Peyer's patch (tissue), 4 donors: ENCODE measurements around the gene ARHGAP15. TPM values are rescaled to one million over a fixed set of nuclear protein-coding genes. Genes with fewer than 3 reads are reported as not detected.

ENCODE experiments used
- DNase-seq, 3 donors: peaks; one replicate each; pipeline ENCODE4 v3.0.0-alpha.2; 2017 to 2019
- H3K27ac ChIP-seq, 4 donors: fragments of 200-600 bp; sonication (generic); one replicate each; pipeline ENCODE4 v1.5.1; 2016 to 2019
- H3K27me3 ChIP-seq, 2 donors: fragments of 200-600 bp; sonication (generic); one replicate each; pipeline ENCODE4 v1.5.1; 2019
- H3K36me3 ChIP-seq, 3 donors: fragments of 200-600 bp; sonication (generic); one replicate each; pipeline ENCODE4 v1.5.1; 2016 to 2019
- H3K4me1 ChIP-seq, 4 donors: fragments of 200-600 bp; sonication (generic); one replicate each; pipeline ENCODE4 v1.5.1; 2016 to 2019
- H3K4me3 ChIP-seq, 4 donors: fragments of 200-600 bp; sonication (generic); 1 replicate in 3 of 4; 2 replicates in 1 of 4; pipeline ENCODE4 v1.5.1; 2016 to 2019; ENCODE audit warnings: mild to moderate bottlenecking in 1 of 4
- H3K9me3 ChIP-seq, 4 donors: fragments of 200-600 bp; sonication (generic); one replicate each; pipeline ENCODE4 v1.5.1; 2016 to 2019; ENCODE audit warnings: mild to moderate bottlenecking in 1 of 4
- POLR2A ChIP-seq, 2 donors: fragments of 450-650 bp; IDR thresholded peaks; one replicate each; pipeline ENCODE4 v1.5.1; 2017; ENCODE audit warnings: antibody characterized with exemption in 2 of 2, mild to moderate bottlenecking in 2 of 2, moderate library complexity in 2 of 2
- total RNA-seq, 4 donors: library from RNA; depleted of rRNA; stranded (reverse); fragments of >200 nt; gene quantifications; one replicate each; pipeline ENCODE4 v1.1.0, GENCODE V29; 2016
- TF ChIP-seq, protein P1 (sequence below), 6 experiments: fragments of 450-650 bp in 4 of 6; fragments of 200-600 bp in 2 of 6; sonication (generic) in 1 of 6; IDR thresholded peaks; one replicate each; pipeline ENCODE4 v1.5.1; 2017 to 2019; ENCODE audit warnings: antibody characterized with exemption in 6 of 6, mild to moderate bottlenecking in 3 of 6, moderate library complexity in 1 of 6

The ARHGAP15 gene
- total RNA-seq, 4 donors from 2014 or later, result 6.7 to 203 (median 12.5) TPM

GRCh38 chr2:143460382-143460781, 331.2 kb downstream of the ARHGAP15 start:
- no peak for DNase-seq

GRCh38 chr2:143463719-143464118, 334.5 kb downstream of the ARHGAP15 start:
- Histone ChIP-seq H3K9me3 (no peaks in the 10 kb centered on the region), H3K4me1 (no peaks in the 10 kb centered on the region), H3K27me3 (no peaks in the 10 kb centered on the region), H3K36me3 (no peaks in the 10 kb centered on the region), H3K4me3 (no peak overlapping the region), H3K27ac (no peak overlapping the region)
- no peak for DNase-seq
- TF ChIP-seq, protein P1, sequence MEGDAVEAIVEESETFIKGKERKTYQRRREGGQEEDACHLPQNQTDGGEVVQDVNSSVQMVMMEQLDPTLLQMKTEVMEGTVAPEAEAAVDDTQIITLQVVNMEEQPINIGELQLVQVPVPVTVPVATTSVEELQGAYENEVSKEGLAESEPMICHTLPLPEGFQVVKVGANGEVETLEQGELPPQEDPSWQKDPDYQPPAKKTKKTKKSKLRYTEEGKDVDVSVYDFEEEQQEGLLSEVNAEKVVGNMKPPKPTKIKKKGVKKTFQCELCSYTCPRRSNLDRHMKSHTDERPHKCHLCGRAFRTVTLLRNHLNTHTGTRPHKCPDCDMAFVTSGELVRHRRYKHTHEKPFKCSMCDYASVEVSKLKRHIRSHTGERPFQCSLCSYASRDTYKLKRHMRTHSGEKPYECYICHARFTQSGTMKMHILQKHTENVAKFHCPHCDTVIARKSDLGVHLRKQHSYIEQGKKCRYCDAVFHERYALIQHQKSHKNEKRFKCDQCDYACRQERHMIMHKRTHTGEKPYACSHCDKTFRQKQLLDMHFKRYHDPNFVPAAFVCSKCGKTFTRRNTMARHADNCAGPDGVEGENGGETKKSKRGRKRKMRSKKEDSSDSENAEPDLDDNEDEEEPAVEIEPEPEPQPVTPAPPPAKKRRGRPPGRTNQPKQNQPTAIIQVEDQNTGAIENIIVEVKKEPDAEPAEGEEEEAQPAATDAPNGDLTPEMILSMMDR (IDR thresholded peaks at IDR 0.05), result no peak
- TF ChIP-seq POLR2A (IDR thresholded peaks at IDR 0.05), result no peak

More at GRCh38 chr2:143460382-143460781, 331.2 kb downstream of the ARHGAP15 start:
- H3K27me3 ChIP-seq, result no peaks in the 10 kb centered on the region
- no peaks in the 10 kb centered on the region for H3K36me3 ChIP-seq
- no peaks in the 10 kb centered on the region for H3K4me1 ChIP-seq
- no peak overlapping the region for H3K27ac ChIP-seq
- TF ChIP-seq, protein P1 (IDR thresholded peaks at IDR 0.05), result no peak
- TF ChIP-seq POLR2A (IDR thresholded peaks at IDR 0.05), result no peak
- no peak overlapping the region for H3K4me3 ChIP-seq
- H3K9me3 ChIP-seq, result no peaks in the 10 kb centered on the region

GRCh38 chr2:143466391-143466790, 337.2 kb downstream of the ARHGAP15 start:
- no peaks in the 10 kb centered on the region for H3K9me3 ChIP-seq
- no peak for TF ChIP-seq POLR2A (IDR thresholded peaks at IDR 0.05)
- TF ChIP-seq, protein P1 (IDR thresholded peaks at IDR 0.05), result no peak
- H3K27me3 ChIP-seq, result no peaks in the 10 kb centered on the region
- H3K4me1 ChIP-seq, result no peaks in the 10 kb centered on the region
- no peaks in the 10 kb centered on the region for H3K36me3 ChIP-seq
- no peak overlapping the region for H3K27ac ChIP-seq
- no peak for DNase-seq
- no peak overlapping the region for H3K4me3 ChIP-seq

DNA sequence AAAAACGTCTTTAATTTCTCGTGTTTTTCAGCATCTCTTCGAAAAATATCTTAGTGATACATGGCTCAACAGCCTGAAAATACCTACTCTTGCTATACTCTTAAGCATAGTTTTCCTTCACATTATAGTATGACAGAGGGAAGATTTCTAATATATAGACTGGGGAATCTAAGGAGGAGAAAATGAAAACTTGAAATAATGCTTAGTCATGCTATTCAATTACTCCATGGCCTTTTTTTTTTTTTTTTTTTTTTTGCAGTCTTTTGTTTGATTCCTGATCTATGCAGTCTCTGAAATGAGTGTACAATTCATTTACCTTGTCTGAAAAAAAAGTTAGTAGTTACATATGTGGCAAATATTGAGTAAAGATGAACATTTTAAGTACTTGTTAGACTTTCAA, 337.8 kb downstream of the ARHGAP15 start:
- Histone ChIP-seq H3K4me3 (no peak overlapping the region), H3K4me1 (no peaks in the 10 kb centered on the region), H3K27ac (no peak overlapping the region), H3K36me3 (no peaks in the 10 kb centered on the region), H3K27me3 (no peaks in the 10 kb centered on the region), H3K9me3 (no peaks in the 10 kb centered on the region)
- no peak for DNase-seq
- TF ChIP-seq, protein P1 (IDR thresholded peaks at IDR 0.05), result no peak
- no peak for TF ChIP-seq POLR2A (IDR thresholded peaks at IDR 0.05)

DNA sequence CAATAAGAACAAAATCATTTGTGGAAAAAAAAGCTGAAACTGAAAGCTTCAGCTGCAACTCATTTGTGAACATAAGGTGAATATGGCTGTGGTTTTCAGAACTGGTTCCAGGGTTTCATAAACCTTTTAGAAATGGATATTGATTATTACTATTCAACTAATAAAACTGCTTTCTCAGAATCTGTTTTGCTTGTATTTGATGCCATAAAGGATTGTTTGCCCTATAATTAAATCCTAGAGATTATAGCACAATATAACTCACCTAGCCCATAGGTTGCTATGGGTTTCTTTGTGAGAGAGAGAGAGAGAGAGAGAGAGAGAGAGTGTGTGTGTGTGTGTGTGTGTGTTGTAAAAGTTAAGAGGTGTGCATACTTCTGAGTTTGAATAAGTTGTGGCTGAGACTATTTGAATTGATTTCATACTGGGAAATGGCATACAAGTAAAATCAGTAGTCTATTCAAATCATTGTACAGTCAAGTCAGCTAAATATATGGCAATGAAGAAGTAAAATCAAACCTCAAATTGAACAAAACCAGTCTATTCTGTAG, 339.2 kb downstream of the ARHGAP15 start:
- Histone ChIP-seq H3K36me3 (no peaks in the 10 kb centered on the region), H3K9me3 (no peaks in the 10 kb centered on the region), H3K27ac (no peak overlapping the region), H3K4me1 (no peaks in the 10 kb centered on the region), H3K4me3 (no peak overlapping the region), H3K27me3 (no peaks in the 10 kb centered on the region)
- TF ChIP-seq, protein P1 (IDR thresholded peaks at IDR 0.05), result no peak
- TF ChIP-seq POLR2A (IDR thresholded peaks at IDR 0.05), result no peak
- DNase-seq, result no peak

DNA sequence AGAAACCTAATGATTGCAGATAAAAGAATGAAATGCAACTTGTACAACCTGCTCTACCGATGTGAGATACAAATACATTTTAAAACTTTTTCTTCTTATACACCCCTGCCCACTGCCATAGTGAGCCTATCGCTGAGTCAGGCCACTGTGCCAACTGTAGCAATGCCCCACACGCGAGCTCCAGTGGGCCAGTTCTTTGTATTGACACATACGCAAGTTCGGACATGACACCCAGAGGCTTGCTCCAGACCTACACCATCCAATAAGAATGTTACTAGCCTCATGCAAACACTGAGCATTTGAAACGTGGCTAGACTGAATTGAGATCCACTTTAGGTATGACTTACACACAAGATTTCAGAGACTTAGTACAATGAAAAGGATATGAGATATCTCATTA, 340.1 kb downstream of the ARHGAP15 start:
- Histone ChIP-seq H3K4me3 (no peak overlapping the region), H3K27ac (no peak overlapping the region), H3K36me3 (no peaks in the 10 kb centered on the region), H3K4me1 (no peaks in the 10 kb centered on the region), H3K9me3 (no peaks in the 10 kb centered on the region), H3K27me3 (no peaks in the 10 kb centered on the region)
- no peak for DNase-seq
- TF ChIP-seq POLR2A (IDR thresholded peaks at IDR 0.05), result no peak
- TF ChIP-seq, protein P1 (IDR thresholded peaks at IDR 0.05), result no peak
